Cerebellar cortex (tissue), 1 donor: Measurements from ENCODE around the gene WDR4.
"Not testable (repeated sequence)": the region's sequence is repeated elsewhere in the genome, so short reads cannot be mapped to it uniquely, and the experiment has no call there.

Experiments
- DNase-seq: peaks from one replicate; pipeline ENCODE4 v3.0.0-alpha.2; 2015; ENCODE audit warnings: low spot score

The WDR4 gene

DNA sequence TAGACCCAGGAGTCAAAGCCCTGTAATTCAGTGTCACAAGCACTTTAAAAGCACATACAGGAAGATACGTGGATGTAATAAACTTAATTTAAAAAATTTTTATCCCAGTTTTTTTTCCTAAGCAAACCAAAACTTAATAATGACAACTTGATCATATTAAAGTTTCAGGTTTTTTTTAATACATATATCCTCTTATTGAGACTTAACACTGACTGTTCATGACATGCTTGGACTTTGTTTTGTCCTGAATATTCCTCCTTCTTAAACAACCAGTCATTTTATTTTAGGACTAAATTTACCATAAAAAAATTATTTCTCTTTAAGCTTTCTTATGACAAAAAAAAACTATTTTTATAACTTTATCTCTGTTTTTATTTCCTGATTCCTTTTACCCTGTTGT lies 64.1 kb downstream of the WDR4 start:
- no peak for DNase-seq

DNA sequence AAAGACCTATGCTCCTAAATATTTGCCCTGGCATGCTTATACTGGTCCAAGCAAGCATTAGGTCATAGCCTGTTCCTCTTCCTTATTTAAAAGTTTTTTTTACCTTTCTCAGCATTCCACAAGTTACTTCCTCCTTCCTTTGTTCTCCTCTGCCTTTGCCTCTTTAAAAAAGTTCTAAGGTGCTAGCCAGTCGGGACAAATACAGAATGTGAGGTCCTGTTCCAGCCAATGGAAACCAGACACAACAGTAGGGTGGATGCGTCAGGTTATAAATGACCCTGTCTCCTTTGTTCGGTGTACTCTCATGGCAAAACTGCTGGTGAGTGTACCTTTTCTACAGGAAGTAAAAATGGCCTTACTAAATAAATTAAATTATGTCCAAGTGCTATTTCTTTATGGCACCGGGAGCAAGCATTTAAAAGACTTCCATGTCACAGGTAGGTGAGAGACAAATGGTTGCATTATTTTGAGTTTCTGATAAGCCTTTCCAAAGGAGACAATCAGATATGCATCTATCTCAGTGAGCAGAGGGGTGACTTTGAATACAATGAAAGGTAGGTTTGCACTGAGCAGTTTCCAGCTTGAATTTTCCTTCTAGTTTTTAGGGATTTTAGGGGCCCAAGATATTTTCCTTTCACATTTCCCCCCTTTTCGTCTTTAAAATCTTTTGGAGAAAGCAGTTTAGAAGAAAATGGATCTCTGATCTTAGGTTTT lies 66.7 kb downstream of the WDR4 start:
- DNase-seq: not testable (repeated sequence)

GRCh38 chr21:42811960-42812359 lies 67.4 kb downstream of the WDR4 start:
- DNase-seq: no peak

DNA sequence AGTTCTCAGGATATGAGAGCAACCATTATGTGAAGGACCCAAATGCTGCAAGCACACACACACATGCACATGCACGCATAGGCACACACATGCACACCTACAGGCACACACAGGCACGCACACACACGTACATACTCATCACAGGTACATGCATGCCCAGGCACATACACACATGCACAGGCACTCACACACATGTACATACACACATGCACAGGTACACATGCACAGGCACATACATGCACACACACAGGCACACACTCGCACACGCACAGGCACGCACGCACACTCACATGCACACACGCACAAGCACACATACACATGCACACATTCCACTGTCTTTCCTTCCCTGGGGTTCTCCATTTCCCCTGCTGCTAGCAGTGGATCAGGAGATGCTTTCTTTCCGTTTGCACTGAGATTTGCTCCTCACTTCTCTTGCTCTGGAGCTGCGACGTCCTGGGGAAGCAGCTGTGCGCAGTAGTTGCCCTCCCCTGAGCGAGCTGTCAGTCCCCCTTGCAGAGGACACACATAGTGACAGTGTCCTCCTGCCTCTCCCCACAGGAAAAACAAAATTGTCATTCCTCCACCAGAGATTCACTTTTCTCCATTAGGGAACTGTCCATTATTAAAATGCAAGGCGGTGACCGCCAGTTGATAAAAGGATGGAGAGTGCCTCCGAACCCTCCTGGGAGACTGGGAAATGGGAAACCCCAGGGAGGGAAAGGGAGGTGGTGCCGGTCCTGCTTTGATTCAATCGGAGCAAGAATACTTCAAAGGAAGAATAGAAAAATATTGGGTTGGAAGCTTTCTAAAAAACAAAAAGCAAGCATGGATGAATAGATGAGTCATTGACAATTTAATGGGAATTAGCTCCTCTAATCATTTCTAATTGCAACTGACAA lies 69.5 kb downstream of the WDR4 start:
- DNase-seq: no peak

DNA sequence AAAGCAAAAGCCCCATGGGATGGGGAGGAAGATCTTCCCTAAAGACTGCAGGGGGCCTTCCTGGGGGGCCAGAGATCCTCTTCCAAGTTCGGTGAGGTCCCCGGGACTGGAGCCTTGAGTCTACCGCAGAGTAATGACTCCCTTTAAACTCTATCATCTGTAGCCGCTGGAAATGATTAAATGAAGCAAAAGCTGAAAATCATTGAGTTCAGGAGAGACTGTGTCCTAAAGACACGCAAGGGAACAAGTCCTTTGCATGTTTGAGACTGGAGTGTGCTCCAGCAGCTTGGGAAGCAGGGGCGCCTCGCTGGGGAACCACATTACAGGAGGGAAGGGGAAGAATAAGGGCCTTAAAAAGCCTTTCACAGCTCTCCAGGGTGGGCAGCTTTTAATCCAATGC lies 70.2 kb downstream of the WDR4 start:
- no peak for DNase-seq

DNA sequence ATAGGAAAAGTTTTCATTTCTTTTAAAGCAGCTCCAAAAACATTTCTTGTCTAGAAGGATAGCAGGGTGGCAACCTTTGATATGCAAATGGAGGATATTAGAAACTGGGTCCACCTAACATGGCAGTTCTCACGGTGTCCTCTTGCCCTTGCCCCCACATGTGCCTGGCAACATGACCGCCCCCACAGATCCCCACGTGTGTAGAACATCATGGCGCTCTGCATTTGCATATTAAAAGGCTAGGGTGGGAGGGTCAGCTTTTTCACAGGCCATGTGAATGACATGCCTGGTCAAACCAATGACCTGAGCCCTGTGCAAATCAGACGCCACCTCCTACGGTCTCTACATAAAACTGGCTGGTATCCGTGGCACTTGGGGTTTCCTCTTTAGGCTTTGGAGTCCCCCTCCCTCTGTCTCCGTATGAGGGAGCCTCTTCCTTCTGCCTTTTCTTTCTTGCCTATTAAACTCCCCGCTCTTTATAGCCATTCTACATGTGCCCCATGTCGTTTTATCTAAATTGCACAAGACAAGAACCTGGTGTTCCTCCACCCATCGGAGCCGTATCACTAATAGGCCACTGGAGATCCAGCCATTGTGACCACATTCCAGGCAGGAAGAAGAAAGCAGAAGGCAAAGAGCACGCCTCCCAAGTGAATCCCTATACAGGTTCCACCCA lies 71.3 kb downstream of the WDR4 start:
- DNase-seq: no peak

GRCh38 chr21:42807293-42807895 lies 71.9 kb downstream of the WDR4 start:
- DNase-seq: not testable (repeated sequence)

GRCh38 chr21:42806509-42807140 lies 72.7 kb downstream of the WDR4 start:
- DNase-seq: no peak

DNA sequence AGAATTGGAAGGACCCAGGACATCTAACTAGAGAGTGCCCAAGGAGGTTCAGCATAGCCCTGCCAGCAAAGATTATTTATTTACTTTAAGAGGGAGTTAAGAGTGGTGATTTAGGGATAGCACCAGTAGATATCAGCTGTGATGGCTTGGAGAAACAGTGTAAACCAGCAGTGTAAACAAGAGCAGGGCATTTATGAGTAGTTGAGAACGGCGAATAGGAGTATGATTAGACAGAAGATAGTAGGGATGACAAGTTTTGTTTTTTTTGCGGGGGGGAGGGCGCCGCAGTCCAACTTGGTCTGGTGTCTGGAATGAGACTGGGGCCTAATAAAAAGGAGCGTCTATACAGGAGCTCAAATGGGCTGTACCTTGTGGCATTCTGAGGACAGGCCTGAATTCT lies 77.7 kb downstream of the WDR4 start:
- not testable (repeated sequence) for DNase-seq

GRCh38 chr21:42799948-42800347 lies 79.4 kb downstream of the WDR4 start:
- DNase-seq: no peak

- DNase-seq: no peak
Observed at GRCh38 chr21:42799516-42799915, 79.8 kb downstream of the WDR4 start.
